DMS153 treated with DMSO at 0.1 percent for 48 hours (cell line): ENCODE measurements around the gene XRCC5.

Source experiments
- DNase-seq: peaks from one replicate; lab custom pipeline; 2025; ENCODE audit not compliant: unreplicated experiment; lab: John Stamatoyannopoulos, UW

XRCC5 gene

GRCh38 chr2:216222650-216223352 lies 113.7 kb downstream of the XRCC5 start:
- no peak for DNase-seq

GRCh38 chr2:216224388-216224787 lies 115.2 kb downstream of the XRCC5 start:
- no peak for DNase-seq

GRCh38 chr2:216229277-216229914 lies 120.2 kb downstream of the XRCC5 start:
- DNase-seq, result no peak

DNA sequence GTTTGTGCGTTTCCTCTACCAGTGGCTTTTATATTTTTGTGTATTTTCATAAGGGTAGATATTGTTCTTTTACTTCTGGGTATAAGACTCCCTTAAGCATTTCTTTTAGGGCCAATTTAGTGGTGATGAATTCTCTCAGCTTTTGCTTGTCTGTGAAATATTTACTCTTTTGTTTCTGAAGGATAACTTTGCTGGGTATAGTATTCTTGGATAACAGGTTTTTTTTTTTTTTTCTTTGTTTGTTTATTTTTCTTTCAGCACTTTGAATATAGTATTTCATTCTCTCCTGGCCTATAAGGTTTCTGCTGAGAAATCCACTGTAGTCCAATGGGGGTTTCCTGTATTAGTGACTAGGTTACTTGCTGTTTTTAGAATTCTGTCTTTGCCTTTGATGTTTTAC lies 122.7 kb downstream of the XRCC5 start:
- DNase-seq, result no peak

- DNase-seq, result no peak
These were observed 123.6 kb downstream of the XRCC5 start for GRCh38 chr2:216232721-216233120.

DNA sequence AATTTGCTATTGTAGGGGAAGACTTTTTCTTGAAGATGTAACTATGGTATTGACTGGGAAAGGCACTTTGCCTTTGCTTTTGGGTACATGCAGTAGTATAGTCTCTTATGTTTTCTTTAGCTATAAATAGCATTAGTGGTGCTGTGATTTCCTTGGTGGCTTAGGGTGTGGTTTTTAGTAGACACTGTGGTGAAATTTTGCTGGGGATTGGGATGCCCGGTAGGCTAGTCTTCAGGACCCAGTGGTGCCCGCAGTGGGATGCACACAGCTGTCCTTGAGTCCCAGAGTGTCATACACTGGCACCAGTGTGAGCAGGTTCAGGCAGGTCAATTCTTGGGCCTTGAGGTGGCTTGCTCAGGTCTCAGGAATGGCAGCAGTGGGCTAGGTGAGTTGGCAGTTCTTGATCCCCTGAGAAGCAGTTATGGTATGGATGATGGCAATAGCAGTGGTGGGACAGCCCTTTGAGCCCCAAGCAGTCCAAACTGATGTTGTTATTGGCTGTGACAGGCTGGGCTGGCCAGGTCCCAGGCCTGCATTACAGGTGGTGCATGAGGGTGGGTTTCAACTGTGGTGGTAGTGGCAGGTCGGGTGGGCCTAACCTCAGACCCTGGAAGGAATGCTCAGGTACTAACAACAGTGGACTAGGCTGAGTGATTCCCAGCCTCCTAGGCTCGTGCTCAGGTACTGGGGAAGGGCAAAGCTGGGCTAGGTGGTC lies 124.3 kb downstream of the XRCC5 start:
- DNase-seq, result no peak

GRCh38 chr2:216234106-216234505 lies 125.0 kb downstream of the XRCC5 start:
- DNase-seq, result no peak

DNA sequence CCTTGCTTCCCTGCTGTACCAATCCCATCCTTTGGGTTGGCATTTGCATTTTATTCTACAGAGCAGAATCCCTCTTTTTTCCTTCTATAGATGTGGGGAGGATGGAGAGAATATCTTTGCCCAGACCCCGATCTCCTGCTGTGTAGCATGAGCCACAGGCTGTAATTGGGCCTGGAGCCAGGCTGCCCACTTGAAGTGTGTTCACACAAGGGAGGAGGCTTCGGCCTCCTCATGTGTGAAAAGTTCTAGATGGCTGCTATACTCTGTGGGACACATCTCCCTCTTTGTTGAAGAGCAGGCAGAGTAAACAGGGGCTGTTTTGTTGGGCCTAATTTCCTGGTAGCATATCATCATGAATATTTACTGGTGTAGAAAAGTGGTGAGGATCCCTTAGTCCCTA lies 126.3 kb downstream of the XRCC5 start:
- DNase-seq, result no peak

GRCh38 chr2:216235896-216236295 lies 126.7 kb downstream of the XRCC5 start:
- DNase-seq, result no peak

DNA sequence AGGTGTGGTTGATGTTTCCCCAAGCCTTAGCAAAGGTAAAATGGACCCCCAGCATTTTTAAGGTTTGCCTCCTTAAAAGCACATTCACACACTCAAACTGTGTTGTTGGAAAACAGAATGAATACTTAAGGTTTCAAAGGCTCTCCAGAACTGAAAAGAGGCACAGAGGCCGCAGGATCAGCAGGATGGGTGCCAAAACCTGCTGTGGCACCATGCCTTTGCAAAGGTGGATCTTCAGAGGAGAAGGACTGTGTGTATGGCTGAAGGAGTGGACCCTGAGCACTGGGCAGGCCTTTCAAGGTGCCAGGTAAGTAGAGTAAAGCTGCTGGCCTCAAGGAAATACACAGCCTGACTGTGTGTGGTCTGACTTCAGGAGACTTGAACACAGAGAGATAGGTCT lies 127.3 kb downstream of the XRCC5 start:
- no peak for DNase-seq

GRCh38 chr2:216242365-216242764 lies 133.2 kb downstream of the XRCC5 start:
- peak; percentile 50 for DNase-seq

DNA sequence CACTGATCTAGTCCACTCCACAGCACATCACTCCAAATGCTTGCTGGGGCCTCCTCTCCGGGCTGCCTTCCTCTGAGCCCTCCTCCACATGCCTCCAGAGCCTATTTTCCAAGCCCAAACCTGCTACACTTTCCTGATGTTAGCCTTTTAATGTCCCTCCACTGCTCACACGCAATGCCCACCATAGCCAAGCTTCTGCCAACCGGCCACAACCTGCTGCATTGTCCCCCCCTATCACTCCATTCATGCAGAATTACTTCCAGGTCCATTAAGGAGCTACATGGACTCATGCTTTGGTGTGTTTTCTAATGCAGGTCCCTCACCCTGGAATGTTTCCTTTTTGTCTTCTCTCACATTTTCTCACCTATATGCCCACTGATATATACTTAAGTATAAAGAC lies 133.9 kb downstream of the XRCC5 start:
- DNase-seq, result no peak

DNA sequence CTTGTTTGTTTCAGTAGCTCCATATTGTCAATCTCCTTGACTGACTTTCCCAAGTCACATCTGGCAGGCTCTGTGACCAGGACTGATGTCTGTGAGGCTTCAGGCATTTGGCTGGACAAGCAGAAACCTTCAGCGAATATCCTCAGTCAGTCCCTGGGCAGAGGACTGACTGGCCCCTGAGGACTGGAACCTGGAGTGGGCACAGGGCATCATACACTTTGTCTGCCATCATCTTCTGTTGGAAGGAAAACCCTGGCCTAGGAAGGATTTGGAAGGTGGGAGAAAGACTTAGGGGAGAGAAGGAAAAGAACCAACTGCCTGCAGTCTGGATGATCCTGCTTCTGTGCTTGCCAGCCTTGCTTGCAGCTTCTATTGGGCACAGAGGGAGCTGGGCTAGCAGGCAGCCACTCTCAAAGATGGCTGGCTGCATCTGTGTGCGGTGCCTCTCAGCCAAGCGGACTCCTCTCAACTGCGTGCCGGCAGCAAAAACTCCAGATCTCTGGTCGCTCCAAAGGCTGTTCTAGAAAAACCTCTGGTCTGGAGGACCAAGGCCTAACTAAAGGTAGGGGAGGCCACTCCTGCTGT lies 136.3 kb downstream of the XRCC5 start:
- no peak for DNase-seq

DNA sequence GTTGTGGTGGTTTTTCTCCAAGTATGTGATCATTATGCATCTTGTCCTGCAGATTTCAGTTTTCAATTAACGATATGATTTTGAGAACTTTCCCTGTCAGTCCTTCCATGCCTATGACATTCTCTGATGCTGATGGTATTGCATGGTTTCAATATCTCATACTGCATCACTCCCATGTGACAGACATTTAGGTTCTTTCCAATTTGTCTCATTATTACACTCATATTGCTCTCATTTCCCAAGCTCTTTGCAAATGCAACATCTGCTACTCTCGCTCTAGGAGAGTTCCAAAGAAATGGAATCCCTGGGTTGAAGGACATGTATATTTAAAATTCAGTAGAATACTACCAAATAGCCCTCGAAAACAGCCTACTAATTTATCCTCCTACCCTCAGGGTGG lies 137.6 kb downstream of the XRCC5 start:
- DNase-seq, result no peak
